K562 (cell line): Measurements from ENCODE around the gene TECPR1. TPM values are rescaled to one million over a fixed set of nuclear protein-coding genes. Genes with fewer than 3 reads are reported as not detected.

Experiments used
- ATAC-seq: fragments of 200-7000 bp; cut with Tn5 transposase; 3 replicates; pipeline ENCODE4 v1.9.1; 2020; ENCODE audit warnings: moderate library complexity
- BruUV-seq: library from RNA; stranded (reverse); fragments of 400-500 nt; replicated peaks from 2 replicates; lab custom pipeline; 2021; lab: Mats Ljungman, UMichigan
- CTCF ChIA-PET: fragments of 300-600 bp; formaldehyde crosslinking; extraction: SDS; loops from one replicate; lab custom pipeline; 2021; ENCODE audit warnings: low intra/inter-chr PET ratio; lab: Yijun Ruan, JAX
- POLR2A ChIA-PET: fragments of 300-600, 350-650 bp; sonication (Branson Sonifier 250); formaldehyde crosslinking; extraction: SDS; loops from one replicate; lab custom pipeline; 2021; ENCODE audit warnings: antibody characterized with exemption, inconsistent platforms; lab: Yijun Ruan, JAX
- DNase-seq, 4 experiments: peaks; one replicate each; pipeline versions ENCODE4 v3.0.0 to v3.0.0-alpha.2; 2011 to 2018; ENCODE audit warnings: low spot score in 3 of 4, mixed read lengths in 3 of 4; ENCODE audit errors: extremely low read depth in 1 of 4
- FAIRE-seq: peaks from 2 replicates; lab custom pipeline; 2011; peaks lifted over from hg19 to GRCh38; lab: Jason Lieb, UNC
- H2AFZ ChIP-seq: 2 replicates; pipeline ENCODE4 v1.6.0; 2011; ENCODE audit warnings: low read depth, low read length, control low read depth, inconsistent platforms
- H3K27ac ChIP-seq: fragments of 200-600 bp; 3 replicates; pipeline ENCODE4 v1.8.0; 2011; ENCODE audit warnings: low read depth, mild to moderate bottlenecking, control low read depth, inconsistent platforms, low read length, moderate library complexity, mixed read lengths; ENCODE audit errors: extremely low read depth
- H3K27me3 ChIP-seq, 2 experiments: fragments of 300-600 bp in 1 of 2; 2 replicates in 1 of 2; 3 replicates in 1 of 2; pipeline versions ENCODE4 v1.6.0 to v1.8.0; 2011; ENCODE audit warnings: inconsistent platforms in 2 of 2, low read length in 2 of 2, mild to moderate bottlenecking in 1 of 2, mixed read lengths in 1 of 2, moderate library complexity in 1 of 2; ENCODE audit not compliant: control insufficient read depth in 2 of 2, insufficient read depth in 2 of 2
- H3K36me3 ChIP-seq: fragments of 300-600 bp; 3 replicates; pipeline ENCODE4 v1.8.0; 2011; ENCODE audit warnings: mild to moderate bottlenecking, low read length, inconsistent platforms; ENCODE audit not compliant: control insufficient read depth, insufficient read depth
- H3K4me1 ChIP-seq, 2 experiments: fragments of 200-600 bp in 1 of 2; replicated peaks in 1 of 2; 2 replicates in 1 of 2; 3 replicates in 1 of 2; pipeline versions ENCODE4 v1.5.1 to v1.8.0; 2011; ENCODE audit warnings: inconsistent platforms in 2 of 2, low read length in 2 of 2, mild to moderate bottlenecking in 1 of 2, mixed read lengths in 1 of 2, moderate library complexity in 1 of 2; ENCODE audit not compliant: control insufficient read depth in 2 of 2, insufficient read depth in 2 of 2
- H3K4me2 ChIP-seq: 2 replicates; pipeline ENCODE4 v1.6.1; 2011; ENCODE audit warnings: low read length, control low read depth, inconsistent platforms, mixed read lengths; ENCODE audit not compliant: insufficient read depth
- H3K4me3 ChIP-seq: fragments of 200-600 bp; sonication (generic), shearing (Covaris generic); 2 replicates; pipeline ENCODE4 v1.5.1; 2016; ENCODE audit warnings: control low read depth, inconsistent platforms
- H3K79me2 ChIP-seq: fragments of 200-600 bp; 3 replicates; pipeline ENCODE4 v1.8.0; 2011; ENCODE audit warnings: low read length, inconsistent platforms; ENCODE audit not compliant: control insufficient read depth, insufficient read depth
- H3K9ac ChIP-seq, 2 experiments: 2 replicates each; pipeline versions ENCODE4 v1.6.0 to v1.6.1; 2011; ENCODE audit warnings: low read depth in 2 of 2, low read length in 2 of 2, control low read depth in 1 of 2, inconsistent platforms in 1 of 2, mild to moderate bottlenecking in 1 of 2, mixed read lengths in 1 of 2; ENCODE audit not compliant: insufficient read depth in 1 of 2
- H3K9me1 ChIP-seq: one replicate; pipeline ENCODE4 v1.6.0; 2011; ENCODE audit warnings: inconsistent platforms, mild to moderate bottlenecking, low read length, moderate library complexity; ENCODE audit not compliant: control insufficient read depth, insufficient read depth
- H3K9me3 ChIP-seq: replicated peaks from 2 replicates; pipeline ENCODE4 v1.5.1; 2011; ENCODE audit warnings: low read depth, low read length, inconsistent platforms; ENCODE audit not compliant: control insufficient read depth, insufficient read depth
- H4K20me1 ChIP-seq: replicated peaks from 2 replicates; pipeline ENCODE4 v1.6.1; 2011; ENCODE audit warnings: low read length, inconsistent platforms, mixed read lengths; ENCODE audit not compliant: control insufficient read depth, insufficient read depth
- CBX3 ChIP-seq, 2 experiments: IDR thresholded peaks; 1 replicate in 1 of 2; 2 replicates in 1 of 2; pipeline ENCODE4 v1.6.1; 2012; ENCODE audit warnings: inconsistent platforms in 2 of 2, low read length in 2 of 2, borderline replicate concordance in 1 of 2, control low read depth in 1 of 2
- E4F1 ChIP-seq: fragments of 250-450 bp; sonication (Bioruptor Pico); IDR thresholded peaks from 2 replicates; pipeline ENCODE4 v1.5.0; 2021; ENCODE audit warnings: mild to moderate bottlenecking, borderline replicate concordance
- HMGN3 ChIP-seq: IDR thresholded peaks from 2 replicates; pipeline ENCODE4 v1.6.1; 2011; ENCODE audit warnings: borderline replicate concordance, low read depth, mild to moderate bottlenecking, mixed read lengths, low read length; ENCODE audit not compliant: insufficient read length; ENCODE audit errors: extremely low read depth
- KLF13 ChIP-seq: fragments of 450-650 bp; IDR thresholded peaks from 2 replicates; pipeline ENCODE4 v1.6.1; 2016; ENCODE audit warnings: missing genetic modification characterization, low read depth, mild to moderate bottlenecking, missing compliant biosample characterization, moderate library complexity, borderline replicate concordance
- POLR2G ChIP-seq: fragments of 200-400 bp; formaldehyde crosslinking; IDR thresholded peaks from 2 replicates; pipeline ENCODE4 v1.6.1; 2017; ENCODE audit warnings: low read depth, mild to moderate bottlenecking, antibody characterized with exemption, low read length, moderate library complexity
- ZSCAN29 ChIP-seq: fragments of 450-650 bp; IDR thresholded peaks from 2 replicates; pipeline ENCODE4 v1.6.1; 2017
- WGBS: fragments of 100-300 bp; shearing (Covaris generic); methylation state at CpG from one replicate; pipeline ENCODE4 v1.1.6; 2016; ENCODE audit warnings: low coverage, mixed read lengths; ENCODE audit not compliant: insufficient coverage; ENCODE audit errors: missing lambda C conversion rate; 5-methylcytosine and 5-hydroxymethylcytosine counted together
- in situ Hi-C: fragments of 300-500 bp; cut with MboI; formaldehyde crosslinking; loops from 4 replicates; pipeline ENCODE4 v1.15.0; 2018; ENCODE audit warnings: inconsistent platforms, mixed read lengths
- intact Hi-C: fragments of 100-400 bp; cut with micrococcal nuclease; formaldehyde crosslinking; loops from 2 replicates; pipeline ENCODE4 v1.14.2; 2022
- polyA plus RNA-seq, 8 experiments: library from polyadenylated mRNA; depleted of rRNA in 4 of 8; stranded (reverse) in 5 of 8; unstranded in 3 of 8; fragments of >200 nt; fragmentation: Nextera tagmentation in 2 of 8; fragmentation: Illumina TruSeq in 1 of 8; extraction: Ambion mirVana in 2 of 8; extraction: Trizol in 1 of 8; gene quantifications; 2 replicates each; pipeline versions ENCODE4 v1.2.1 to v1.2.3, GENCODE V29; 2011 to 2014; ENCODE audit warnings: inconsistent platforms in 1 of 8, missing spikeins in 1 of 8
- total RNA-seq, 7 experiments: library from RNA; depleted of rRNA in 6 of 7; stranded (reverse); fragments of >200 nt in 6 of 7; fragmentation: Illumina TruSeq in 2 of 7; extraction: Trizol in 2 of 7; gene quantifications; 2 replicates each; pipeline versions ENCODE4 v1.2.1 to v1.2.3, GENCODE V29; 2011 to 2021; ENCODE audit warnings: low replicate concordance in 1 of 7
- TF ChIP-seq, protein P1 (sequence below): sonication (generic); formaldehyde crosslinking; IDR thresholded peaks from 2 replicates; pipeline ENCODE4 v1.8.1; 2023; ENCODE audit warnings: mild to moderate bottlenecking, missing genetic modification reagents

The TECPR1 gene
- total and polyA plus RNA-seq, 9 of the 15 experiments (the other 6 are each of a cell fraction or from before 2014, with no cell fraction given) = 0.17 to 15.0 (median 2.2) TPM

GRCh38 chr7:98233219-98234070 is 18.6 kb downstream of the TECPR1 start:
- WGBS = 46% methylated on average over 23 of the region's 32 CpGs

DNA sequence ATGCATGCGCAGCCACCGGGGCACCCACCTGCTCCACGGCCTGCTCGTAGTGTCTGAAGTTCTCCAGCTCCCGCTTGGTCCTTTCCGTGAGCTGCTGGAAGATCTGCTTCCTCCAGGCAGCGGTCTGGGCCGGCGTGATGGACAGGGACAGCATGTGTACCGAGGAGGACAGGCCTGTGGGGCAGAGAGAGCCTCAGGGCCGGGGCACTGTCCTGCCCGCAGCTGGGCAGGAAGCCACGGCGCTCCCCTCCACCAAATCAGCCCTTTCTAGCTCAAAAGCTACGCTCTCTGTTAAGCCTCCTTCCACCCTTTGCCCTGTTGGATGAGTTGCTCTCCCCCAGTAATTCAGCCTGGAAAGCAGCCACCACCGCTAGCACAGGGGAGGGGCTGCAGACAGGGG is 19.2 kb downstream of the TECPR1 start:
- FAIRE-seq = no peak
- in situ Hi-C loops = no loop called here
- CTCF ChIA-PET = no interaction called here

More at GRCh38 chr7:98233219-98234070, 18.6 kb downstream of the TECPR1 start:
- Histone ChIP-seq H3K27me3 (peaks cover 7 to 47% of the 10 kb centered on the region in 2 experiments), H3K4me1 (peaks cover 0 to 47% of the 10 kb centered on the region in 2 experiments; a peak in 1 of 5 replicates), H3K4me3 (no peak overlapping the region), H3K9me1 (no peaks in the 10 kb centered on the region), H3K27ac (no peak overlapping the region), H3K4me2 (no peak overlapping the region), H3K9ac (no peak overlapping the region), H3K79me2 (no peaks in the 10 kb centered on the region), H3K9me3 (no peaks in the 10 kb centered on the region), H2AFZ (no peak overlapping the region)
- BruUV-seq = no TSS peak
- in situ Hi-C loops = no loop called here
- peak in 1 of 4 experiments; percentile 7 for DNase-seq
- intact Hi-C loops = no loop called here
- CTCF ChIA-PET = no interaction called here
- no peak for FAIRE-seq
- TF ChIP-seq POLR2G (peak; percentile 21; the same call in 1 of the 2 replicates), CBX3 (IDR thresholded peaks at IDR 0.05; ENCODE audit: borderline replicate concordance in 1 of 2, low read length in 2 of 2) (no peak)
- TF ChIP-seq, all 486 proteins: peak for 1
- peaks cover 6% of the 10 kb centered on the region; the same call in 1 of the 2 replicates for H4K20me1 ChIP-seq
- POLR2A ChIA-PET = interaction anchor here (0.6 to 1.0 kb wide), 3 partner anchors 17 to 55 kb away, joined by 3 to 5 read pairs (median 3); no protein-coding TSS in a partner anchor
- no peak for ATAC-seq
- H3K36me3 ChIP-seq = no peaks in the 10 kb centered on the region

More for the DNA sequence above, 19.2 kb downstream of the TECPR1 start:
- no TSS peak for BruUV-seq
- no peak for ATAC-seq
- no peak for DNase-seq
- Histone ChIP-seq H3K9me1 (no peaks in the 10 kb centered on the region), H4K20me1 (peaks cover 6% of the 10 kb centered on the region; the same call in 1 of the 2 replicates), H3K9me3 (no peaks in the 10 kb centered on the region), H3K27ac (no peak overlapping the region), H2AFZ (no peak overlapping the region), H3K9ac (no peak overlapping the region), H3K79me2 (no peaks in the 10 kb centered on the region), H3K27me3 (peaks cover 7 to 53% of the 10 kb centered on the region in 2 experiments), H3K4me1 (peaks cover 0 to 47% of the 10 kb centered on the region in 2 experiments; a peak in 1 of 5 replicates), H3K4me2 (no peak overlapping the region), H3K4me3 (no peak overlapping the region), H3K36me3 (no peaks in the 10 kb centered on the region)
- WGBS = 31% methylated on average over 15 of the region's 16 CpGs
- POLR2A ChIA-PET = interaction anchor here (0.5 to 0.6 kb wide), 2 partner anchors 16 to 243 kb away, joined by 3 read pairs; partner anchors contain the start of gene OCM2
- intact Hi-C loops = no loop called here
- TF ChIP-seq, protein P1, sequence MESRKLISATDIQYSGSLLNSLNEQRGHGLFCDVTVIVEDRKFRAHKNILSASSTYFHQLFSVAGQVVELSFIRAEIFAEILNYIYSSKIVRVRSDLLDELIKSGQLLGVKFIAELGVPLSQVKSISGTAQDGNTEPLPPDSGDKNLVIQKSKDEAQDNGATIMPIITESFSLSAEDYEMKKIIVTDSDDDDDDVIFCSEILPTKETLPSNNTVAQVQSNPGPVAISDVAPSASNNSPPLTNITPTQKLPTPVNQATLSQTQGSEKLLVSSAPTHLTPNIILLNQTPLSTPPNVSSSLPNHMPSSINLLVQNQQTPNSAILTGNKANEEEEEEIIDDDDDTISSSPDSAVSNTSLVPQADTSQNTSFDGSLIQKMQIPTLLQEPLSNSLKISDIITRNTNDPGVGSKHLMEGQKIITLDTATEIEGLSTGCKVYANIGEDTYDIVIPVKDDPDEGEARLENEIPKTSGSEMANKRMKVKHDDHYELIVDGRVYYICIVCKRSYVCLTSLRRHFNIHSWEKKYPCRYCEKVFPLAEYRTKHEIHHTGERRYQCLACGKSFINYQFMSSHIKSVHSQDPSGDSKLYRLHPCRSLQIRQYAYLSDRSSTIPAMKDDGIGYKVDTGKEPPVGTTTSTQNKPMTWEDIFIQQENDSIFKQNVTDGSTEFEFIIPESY (CRISPR knock-in tag) = peak; percentile 46; the same call in 1 of the 2 replicates
- 0 out of 2 replicates have a peak, but pooled peaks have one; percentile 3 for TF ChIP-seq POLR2G
- TF ChIP-seq ZSCAN29 = no peak
- no peak for TF ChIP-seq E4F1 (CRISPR knock-in tag)
- peak; percentile 13 for TF ChIP-seq HMGN3
- TF ChIP-seq KLF13 (tag) = no peak
